ENCODE measurements around the gene NEDD4L.

The NEDD4L gene

DNA sequence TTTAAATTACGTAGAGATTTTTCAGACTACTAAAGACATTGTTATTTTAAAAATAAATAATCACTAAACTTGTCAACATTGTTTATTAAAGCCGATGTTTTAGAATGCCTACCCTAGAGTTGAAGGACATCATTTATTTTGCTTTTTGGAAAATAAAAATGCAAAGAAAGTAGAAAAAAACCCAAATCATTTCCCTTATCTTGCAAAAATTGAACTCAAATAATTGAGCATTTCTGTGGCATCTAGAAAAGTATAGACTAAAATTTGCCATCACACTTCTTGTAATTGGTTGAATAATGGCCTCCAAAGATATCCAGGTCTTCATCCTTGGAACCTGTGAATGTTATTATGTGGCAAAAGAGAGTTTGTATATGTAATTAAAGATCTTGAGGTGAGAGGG lies 9.7 kb upstream of the NEDD4L start:
- TF ChIP-seq CTCF (IDR thresholded peaks at IDR 0.05; ENCODE audit: low read depth, low read length, missing control alignments), result no peak
- no peak for DNase-seq (ENCODE audit: low read depth)
- in situ Hi-C loops (cut with HindIII; ENCODE audit: low sequenced_read_pairs), result no loop called here
- H3K4me3 ChIP-seq (ENCODE audit: low read depth, low read length), result no peak overlapping the region

DNA sequence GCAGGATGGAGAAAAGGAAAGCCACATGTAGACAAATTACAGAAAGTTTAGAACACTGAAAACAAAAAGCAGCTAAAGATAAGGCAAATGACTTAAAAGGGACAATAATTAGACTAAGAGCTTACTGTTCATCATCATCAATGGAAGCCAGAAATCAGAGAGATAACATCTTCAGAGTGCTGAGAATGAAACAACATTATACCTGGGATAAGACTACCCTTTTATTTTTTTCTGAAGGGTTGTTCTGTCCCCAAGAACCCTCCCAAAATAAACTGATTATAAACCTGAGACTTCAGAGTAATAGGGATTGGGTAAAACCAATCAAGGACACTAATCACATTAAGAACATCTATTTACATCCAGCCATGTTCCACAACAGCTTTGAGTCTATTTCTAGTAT lies 6.9 kb upstream of the NEDD4L start:
- no peak for DNase-seq (ENCODE audit: low read depth)
- H3K4me3 ChIP-seq (ENCODE audit: low read depth, low read length), result no peak overlapping the region
- TF ChIP-seq CTCF (IDR thresholded peaks at IDR 0.05; ENCODE audit: low read depth, low read length, missing control alignments), result no peak
- in situ Hi-C loops (cut with HindIII; ENCODE audit: low sequenced_read_pairs), result no loop called here

GRCh38 chr18:58038063-58038462 lies 6.0 kb upstream of the NEDD4L start:
- no peak for DNase-seq (ENCODE audit: low read depth)
- in situ Hi-C loops (cut with HindIII; ENCODE audit: low sequenced_read_pairs), result no loop called here
- TF ChIP-seq CTCF (IDR thresholded peaks at IDR 0.05; ENCODE audit: low read depth, low read length, missing control alignments), result no peak
- H3K4me3 ChIP-seq (ENCODE audit: low read depth, low read length), result no peak overlapping the region

- H3K4me3 ChIP-seq (ENCODE audit: low read depth, low read length), result no peak overlapping the region
- no peak for TF ChIP-seq CTCF (IDR thresholded peaks at IDR 0.05; ENCODE audit: low read depth, low read length, missing control alignments)
- in situ Hi-C loops (cut with HindIII; ENCODE audit: low sequenced_read_pairs), result no loop called here
- DNase-seq (ENCODE audit: low read depth), result no peak
These were observed 2.4 kb upstream of the NEDD4L start for GRCh38 chr18:58041633-58042032.

- in situ Hi-C loops (cut with HindIII; ENCODE audit: low sequenced_read_pairs), result no loop called here
- TF ChIP-seq CTCF (IDR thresholded peaks at IDR 0.05; ENCODE audit: low read depth, low read length, missing control alignments), result no peak
- H3K4me3 ChIP-seq (ENCODE audit: low read depth, low read length), result peak overlapping the region; percentile 76
- no peak for DNase-seq (ENCODE audit: low read depth)
These were observed 1.1 kb upstream of the NEDD4L start for GRCh38 chr18:58042826-58043490.

DNA sequence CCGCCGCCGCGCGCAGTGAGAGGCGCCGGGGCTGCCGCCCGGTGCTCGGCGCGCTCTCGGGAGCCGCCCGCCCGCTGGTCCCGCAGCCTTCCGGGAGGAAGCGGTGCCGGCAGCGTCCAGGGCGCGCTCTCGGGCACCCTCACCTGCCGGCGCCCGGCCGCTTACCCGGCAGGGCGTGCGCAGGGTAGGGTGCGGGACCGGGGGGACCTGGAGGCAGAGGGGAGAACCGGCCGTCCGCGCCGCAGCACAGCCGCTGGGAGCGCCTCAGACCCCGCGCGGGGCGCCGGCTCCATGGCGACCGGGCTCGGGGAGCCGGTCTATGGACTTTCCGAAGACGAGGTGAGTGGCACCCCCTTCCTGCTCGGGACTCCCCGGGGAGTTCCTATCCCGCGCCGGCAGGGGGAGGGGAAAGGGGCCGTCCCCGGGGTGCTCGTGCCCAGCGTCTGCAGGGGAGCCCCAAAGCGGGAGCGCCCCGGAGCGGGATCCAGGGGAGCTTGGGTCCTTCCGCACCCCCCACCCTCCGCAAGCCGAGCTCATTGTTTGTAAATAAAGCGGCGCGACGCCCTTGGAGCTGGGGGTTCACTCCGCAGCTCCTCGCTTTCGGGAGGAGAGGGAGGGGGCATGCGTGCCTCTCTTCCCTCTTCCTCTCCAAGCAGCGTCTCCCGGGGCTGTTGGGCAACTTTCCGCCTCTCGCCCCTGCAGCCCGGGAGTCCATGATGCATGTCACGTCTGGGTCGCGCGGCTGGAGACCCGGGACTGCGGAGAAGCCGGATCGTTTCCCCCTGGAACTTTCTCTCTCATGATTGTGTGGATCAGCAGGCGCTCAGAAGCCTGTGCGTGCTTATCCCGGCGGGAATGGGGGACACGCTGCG lies 580 bp downstream of the NEDD4L start:
- H3K4me3 ChIP-seq (ENCODE audit: low read depth, low read length), result peak overlapping the region; percentile 76
- no peak for TF ChIP-seq CTCF (IDR thresholded peaks at IDR 0.05; ENCODE audit: low read depth, low read length, missing control alignments)
- in situ Hi-C loops (cut with HindIII; ENCODE audit: low sequenced_read_pairs), result no loop called here
- DNase-seq (ENCODE audit: low read depth), result no peak

Measured in astrocyte of the cerebellum (primary cell).